HG03520 (cell line): Measurements from ENCODE around the gene ATP1A4.

Experiments
- ATAC-seq: cut with Tn5 transposase; IDR thresholded peaks from one replicate; pipeline ENCODE4 v1.9.1; 2021; ENCODE audit warnings: mild to moderate bottlenecking, moderate library complexity; ENCODE audit not compliant: unreplicated experiment

The ATP1A4 gene

DNA sequence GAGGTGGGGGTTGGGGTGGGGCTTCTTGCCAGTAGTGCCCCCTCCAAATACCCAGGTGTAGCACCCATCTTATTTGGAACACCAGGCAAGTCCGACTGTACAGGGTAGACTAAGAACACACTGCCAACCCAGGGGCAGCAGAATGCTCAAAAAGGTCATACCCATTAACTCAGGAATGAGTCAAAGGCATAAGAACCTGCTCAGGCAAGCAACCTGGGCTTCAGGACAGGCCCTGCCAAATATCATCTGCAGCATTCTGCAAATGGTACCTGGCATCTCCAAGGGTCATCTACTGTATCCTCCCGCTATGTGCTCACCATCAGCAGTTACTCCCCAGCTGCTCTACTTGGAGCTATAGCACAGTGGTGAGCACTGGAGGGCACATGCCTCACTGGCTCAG lies 73.2 kb downstream of the ATP1A4 start:
- no peak for ATAC-seq

DNA sequence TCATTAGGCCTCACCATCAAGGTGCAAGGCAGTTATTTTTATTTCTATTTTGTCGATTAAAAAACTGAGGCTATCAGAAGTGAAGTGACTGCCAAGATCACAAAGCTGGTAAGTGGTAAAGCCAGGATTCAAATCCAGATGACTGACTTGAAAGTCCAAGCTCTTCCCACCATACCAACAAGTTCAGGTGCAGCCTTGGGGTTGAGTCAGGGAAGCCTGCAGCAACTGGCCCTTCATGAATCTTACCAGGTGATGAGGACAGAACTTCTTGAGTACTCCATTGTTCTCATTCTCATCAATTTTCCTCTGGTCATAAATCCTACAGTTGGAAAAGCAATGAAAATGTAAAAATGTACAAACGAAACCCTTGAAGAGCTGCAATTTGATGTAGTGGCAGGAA lies 73.9 kb downstream of the ATP1A4 start:
- no peak for ATAC-seq

DNA sequence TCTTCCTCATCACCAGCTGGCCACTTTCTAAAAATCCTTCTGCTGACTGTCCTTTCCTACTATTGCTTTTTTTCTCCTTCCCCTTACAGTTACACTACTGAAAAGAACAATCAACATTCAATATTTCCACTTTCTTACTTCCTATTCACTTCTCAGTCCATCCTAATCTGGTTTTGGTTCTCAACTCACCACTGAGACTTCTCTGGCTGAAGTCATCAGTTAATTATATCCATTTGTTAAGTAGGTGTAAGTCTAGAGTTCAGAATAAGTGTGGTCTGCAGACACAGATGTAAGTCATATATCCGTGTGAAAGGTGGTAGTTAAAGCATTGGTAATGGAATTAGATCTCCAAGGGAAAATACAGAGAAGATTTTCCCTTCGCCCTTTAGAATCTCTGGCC lies 75.2 kb downstream of the ATP1A4 start:
- no peak for ATAC-seq

DNA sequence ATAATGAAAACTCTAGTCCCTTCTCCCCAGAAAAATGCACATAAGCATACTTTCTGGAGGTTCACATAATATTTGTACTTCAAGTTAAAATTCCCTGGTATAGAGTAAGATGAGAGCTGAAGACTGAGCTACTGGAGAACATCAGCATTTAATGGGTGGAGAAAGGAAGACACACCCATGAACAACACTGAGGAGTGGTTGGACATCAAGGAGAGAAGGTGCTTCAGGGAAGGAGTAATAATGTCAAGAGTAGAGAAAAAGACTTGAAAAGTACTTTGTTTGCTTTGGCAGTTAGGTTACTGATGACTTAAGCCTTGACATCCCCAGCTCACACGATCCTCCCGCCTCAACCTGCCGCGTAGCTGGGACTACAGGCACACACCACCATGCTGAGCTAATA lies 75.6 kb downstream of the ATP1A4 start:
- ATAC-seq = no peak

DNA sequence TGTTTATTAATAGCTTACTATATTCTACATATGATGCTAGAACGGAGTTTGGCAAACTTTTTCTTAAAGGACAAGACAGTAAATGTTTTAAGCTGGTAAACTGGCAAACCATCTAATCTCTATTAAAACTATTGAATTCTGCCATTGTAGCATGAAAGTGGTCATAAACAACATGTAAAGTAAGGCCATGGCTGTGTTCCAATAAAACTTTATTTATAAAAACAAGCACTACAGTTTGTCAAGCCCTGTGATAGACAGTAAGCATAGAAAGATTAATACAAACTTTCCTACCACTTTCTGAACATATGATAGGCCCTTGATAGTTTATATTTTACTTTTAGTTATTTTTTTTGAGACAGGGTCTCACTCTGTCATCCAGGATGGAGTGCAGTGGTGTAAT lies 76.2 kb downstream of the ATP1A4 start:
- ATAC-seq = no peak

DNA sequence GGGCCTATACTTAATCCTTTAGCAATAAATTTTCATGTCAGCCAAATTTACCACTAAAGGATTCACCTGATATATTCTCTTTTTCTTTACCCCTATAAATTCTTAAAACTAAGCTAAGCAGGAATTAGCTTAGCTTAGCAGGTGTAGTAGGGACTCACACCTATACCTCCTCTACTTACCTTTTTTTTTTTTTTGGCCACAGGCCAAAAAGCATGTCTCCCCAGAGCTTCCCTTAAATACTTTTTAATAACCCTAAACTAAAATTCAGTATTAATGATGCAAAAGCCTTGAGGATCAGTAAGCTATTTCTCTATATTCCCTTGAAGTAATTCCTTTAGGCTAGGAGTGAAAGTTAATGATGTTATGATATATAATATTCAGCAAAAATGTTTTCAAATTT lies 77.0 kb downstream of the ATP1A4 start:
- ATAC-seq = no peak

DNA sequence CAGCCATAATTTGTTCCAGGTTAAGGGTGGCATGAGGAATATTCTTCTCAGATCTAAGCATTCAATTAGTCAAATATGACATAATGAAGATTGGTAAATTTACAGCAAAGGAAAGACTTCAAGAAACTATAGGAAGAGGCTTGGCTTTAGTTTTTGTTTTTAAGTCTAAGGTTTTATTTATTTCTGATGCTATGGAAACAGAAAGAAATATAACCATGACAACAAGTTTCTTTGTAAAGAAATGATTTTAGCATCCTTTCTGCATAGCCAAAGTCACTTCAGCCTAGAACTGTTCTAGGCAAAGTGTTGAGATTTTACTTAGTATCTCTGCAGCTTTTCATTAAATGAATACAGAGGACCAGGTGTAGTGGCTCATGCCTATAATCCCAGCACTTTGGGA lies 81.5 kb downstream of the ATP1A4 start:
- no peak for ATAC-seq
